Ishikawa (cell line): ENCODE measurements around the gene GABPB2.

Source experiments
- CEBPB ChIP-seq: IDR thresholded peaks from 2 replicates; pipeline ENCODE4 v1.6.1; 2012
- CREB1 ChIP-seq: IDR thresholded peaks from 2 replicates; pipeline ENCODE4 v1.6.1; 2012; ENCODE audit warnings: low read depth
- EGR1 ChIP-seq: IDR thresholded peaks from 2 replicates; pipeline ENCODE4 v1.6.1; 2012
- EP300 ChIP-seq: IDR thresholded peaks from 2 replicates; pipeline ENCODE4 v1.6.1; 2012; ENCODE audit warnings: borderline replicate concordance
- NFIC ChIP-seq: IDR thresholded peaks from 2 replicates; pipeline ENCODE4 v1.6.1; 2012
- RAD21 ChIP-seq: IDR thresholded peaks from 2 replicates; pipeline ENCODE4 v1.6.1; 2012; ENCODE audit warnings: low read depth
- TAF1 ChIP-seq: IDR thresholded peaks from 2 replicates; pipeline ENCODE4 v1.6.1; 2012; ENCODE audit warnings: low read depth, mild to moderate bottlenecking
- TCF12 ChIP-seq: IDR thresholded peaks from 2 replicates; pipeline ENCODE4 v1.6.1; 2012; ENCODE audit warnings: low read depth
- TEAD4 ChIP-seq: IDR thresholded peaks from 2 replicates; pipeline ENCODE4 v1.6.1; 2012
- YY1 ChIP-seq: IDR thresholded peaks from 2 replicates; pipeline ENCODE4 v1.6.1; 2012; ENCODE audit warnings: low read depth
- TF ChIP-seq, protein P1 (sequence below): IDR thresholded peaks from 2 replicates; pipeline ENCODE4 v1.6.1; 2012; ENCODE audit warnings: low read depth, mild to moderate bottlenecking
- TF ChIP-seq, protein P2 (sequence below): IDR thresholded peaks from 2 replicates; pipeline ENCODE4 v1.6.1; 2012
- TF ChIP-seq, protein P3 (sequence below): IDR thresholded peaks from 2 replicates; pipeline ENCODE4 v1.6.1; 2012

DNA sequence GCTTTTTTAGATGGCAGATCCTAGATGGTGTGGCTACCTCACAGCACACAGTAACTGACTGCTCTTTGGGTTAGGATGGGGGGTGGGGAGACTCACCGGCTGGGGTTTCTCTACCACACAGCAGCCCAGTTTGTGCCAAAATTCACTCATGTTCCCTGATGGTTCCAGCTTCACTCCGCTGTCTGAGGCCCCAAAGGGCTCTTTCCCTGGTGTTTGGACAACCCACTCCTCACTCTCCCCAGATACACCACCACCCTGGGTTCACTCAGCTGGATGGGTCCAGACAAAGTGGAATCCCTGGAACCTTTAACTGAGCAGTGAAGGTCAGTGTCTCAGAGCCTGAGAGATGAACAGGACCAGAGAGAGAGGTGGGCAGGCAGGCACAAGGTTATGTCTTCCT, 15.0 kb upstream of the GABPB2 start:
- no peak for TF ChIP-seq TEAD4
- TF ChIP-seq, protein P1, sequence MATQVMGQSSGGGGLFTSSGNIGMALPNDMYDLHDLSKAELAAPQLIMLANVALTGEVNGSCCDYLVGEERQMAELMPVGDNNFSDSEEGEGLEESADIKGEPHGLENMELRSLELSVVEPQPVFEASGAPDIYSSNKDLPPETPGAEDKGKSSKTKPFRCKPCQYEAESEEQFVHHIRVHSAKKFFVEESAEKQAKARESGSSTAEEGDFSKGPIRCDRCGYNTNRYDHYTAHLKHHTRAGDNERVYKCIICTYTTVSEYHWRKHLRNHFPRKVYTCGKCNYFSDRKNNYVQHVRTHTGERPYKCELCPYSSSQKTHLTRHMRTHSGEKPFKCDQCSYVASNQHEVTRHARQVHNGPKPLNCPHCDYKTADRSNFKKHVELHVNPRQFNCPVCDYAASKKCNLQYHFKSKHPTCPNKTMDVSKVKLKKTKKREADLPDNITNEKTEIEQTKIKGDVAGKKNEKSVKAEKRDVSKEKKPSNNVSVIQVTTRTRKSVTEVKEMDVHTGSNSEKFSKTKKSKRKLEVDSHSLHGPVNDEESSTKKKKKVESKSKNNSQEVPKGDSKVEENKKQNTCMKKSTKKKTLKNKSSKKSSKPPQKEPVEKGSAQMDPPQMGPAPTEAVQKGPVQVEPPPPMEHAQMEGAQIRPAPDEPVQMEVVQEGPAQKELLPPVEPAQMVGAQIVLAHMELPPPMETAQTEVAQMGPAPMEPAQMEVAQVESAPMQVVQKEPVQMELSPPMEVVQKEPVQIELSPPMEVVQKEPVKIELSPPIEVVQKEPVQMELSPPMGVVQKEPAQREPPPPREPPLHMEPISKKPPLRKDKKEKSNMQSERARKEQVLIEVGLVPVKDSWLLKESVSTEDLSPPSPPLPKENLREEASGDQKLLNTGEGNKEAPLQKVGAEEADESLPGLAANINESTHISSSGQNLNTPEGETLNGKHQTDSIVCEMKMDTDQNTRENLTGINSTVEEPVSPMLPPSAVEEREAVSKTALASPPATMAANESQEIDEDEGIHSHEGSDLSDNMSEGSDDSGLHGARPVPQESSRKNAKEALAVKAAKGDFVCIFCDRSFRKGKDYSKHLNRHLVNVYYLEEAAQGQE, result no peak
- no peak for TF ChIP-seq RAD21
- TF ChIP-seq TAF1, result no peak
- TF ChIP-seq, protein P2, sequence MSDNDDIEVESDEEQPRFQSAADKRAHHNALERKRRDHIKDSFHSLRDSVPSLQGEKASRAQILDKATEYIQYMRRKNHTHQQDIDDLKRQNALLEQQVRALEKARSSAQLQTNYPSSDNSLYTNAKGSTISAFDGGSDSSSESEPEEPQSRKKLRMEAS, result no peak
- TF ChIP-seq EGR1, result no peak
- TF ChIP-seq YY1, result no peak
- TF ChIP-seq, protein P3, sequence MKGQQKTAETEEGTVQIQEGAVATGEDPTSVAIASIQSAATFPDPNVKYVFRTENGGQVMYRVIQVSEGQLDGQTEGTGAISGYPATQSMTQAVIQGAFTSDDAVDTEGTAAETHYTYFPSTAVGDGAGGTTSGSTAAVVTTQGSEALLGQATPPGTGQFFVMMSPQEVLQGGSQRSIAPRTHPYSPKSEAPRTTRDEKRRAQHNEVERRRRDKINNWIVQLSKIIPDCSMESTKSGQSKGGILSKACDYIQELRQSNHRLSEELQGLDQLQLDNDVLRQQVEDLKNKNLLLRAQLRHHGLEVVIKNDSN, result no peak
- TF ChIP-seq EP300, result no peak
- TF ChIP-seq CEBPB, result no peak
- no peak for TF ChIP-seq TCF12
- TF ChIP-seq NFIC, result no peak
- TF ChIP-seq CREB1, result no peak
